Endothelial cell of umbilical vein (primary cell): ENCODE results near the gene CRYL1. TPM values are rescaled to one million over a fixed set of nuclear protein-coding genes. Genes with fewer than 3 reads are reported as not detected.

Source experiments
- BruUV-seq: library from RNA; stranded (reverse); fragments of 400-500 nt; replicated peaks from 2 replicates; lab custom pipeline; 2021; lab: Mats Ljungman, UMichigan
- CTCF ChIA-PET: fragments of 300-600, 350-600 bp; sonication (Branson Sonifier 250); formaldehyde crosslinking; loops from one replicate; lab custom pipeline; 2021; ENCODE audit warnings: antibody characterized with exemption, inconsistent platforms; lab: Charles Lee
- POLR2A ChIA-PET: fragments of 300-600, 350-600 bp; sonication (Branson Sonifier 250); formaldehyde crosslinking; loops from one replicate; lab custom pipeline; 2021; ENCODE audit warnings: antibody characterized with exemption, inconsistent platforms; lab: Charles Lee
- DNase-seq: peaks from one replicate; pipeline ENCODE4 v3.0.0-alpha.2; 2011; ENCODE audit warnings: low read depth, low spot score
- FAIRE-seq: peaks from 2 replicates; lab custom pipeline; 2011; peaks lifted over from hg19 to GRCh38; lab: Jason Lieb, UNC
- H2AFZ ChIP-seq: 2 replicates; pipeline ENCODE4 v1.6.0; 2012; ENCODE audit warnings: low read depth, low read length, control low read depth, inconsistent platforms
- H3K27ac ChIP-seq: 2 replicates; pipeline ENCODE4 v1.5.1; 2011; ENCODE audit warnings: low read depth, mild to moderate bottlenecking, control low read depth, low read length, moderate library complexity; ENCODE audit not compliant: insufficient read depth
- H3K27me3 ChIP-seq, 2 experiments: 2 replicates each; pipeline versions ENCODE4 v1.6.0 to v1.6.1; 2011; ENCODE audit warnings: low read length in 2 of 2, mixed read lengths in 1 of 2; ENCODE audit not compliant: control insufficient read depth in 2 of 2, insufficient read depth in 2 of 2
- H3K36me3 ChIP-seq, 2 experiments: 2 replicates in 1 of 2; 3 replicates in 1 of 2; pipeline ENCODE4 v1.5.1; 2011; ENCODE audit warnings: low read length in 2 of 2, mild to moderate bottlenecking in 1 of 2, moderate library complexity in 1 of 2; ENCODE audit not compliant: control insufficient read depth in 2 of 2, insufficient read depth in 2 of 2; ENCODE audit errors: extremely low read depth in 1 of 2
- H3K4me1 ChIP-seq: 3 replicates; pipeline ENCODE4 v1.5.1; 2011; ENCODE audit warnings: mild to moderate bottlenecking, low read length; ENCODE audit not compliant: control insufficient read depth, insufficient read depth; ENCODE audit errors: extremely low read depth
- H3K4me2 ChIP-seq: 2 replicates; pipeline ENCODE4 v1.6.1; 2011; ENCODE audit warnings: low read length, control low read depth, mixed read lengths; ENCODE audit not compliant: insufficient read depth
- H3K4me3 ChIP-seq, 3 experiments: fragments of 200-600 bp in 1 of 3; sonication (generic), shearing (Covaris generic) in 1 of 3; replicated peaks in 1 of 3; 2 replicates each; pipeline ENCODE4 v1.5.1; 2011 to 2016; ENCODE audit warnings: control low read depth in 3 of 3, low read length in 3 of 3, mild to moderate bottlenecking in 2 of 3, inconsistent platforms in 1 of 3, low read depth in 1 of 3, moderate library complexity in 1 of 3; ENCODE audit not compliant: insufficient read depth in 1 of 3
- H3K79me2 ChIP-seq: 2 replicates; pipeline ENCODE4 v1.6.0; 2012; ENCODE audit warnings: low read length, inconsistent platforms; ENCODE audit not compliant: control insufficient read depth, insufficient read depth
- H3K9ac ChIP-seq: replicated peaks from 2 replicates; pipeline ENCODE3; 2011; ENCODE audit warnings: low read length, control low read depth; ENCODE audit not compliant: insufficient read depth; ENCODE audit errors: extremely low read depth
- H3K9me1 ChIP-seq: replicated peaks from 3 replicates; pipeline ENCODE4 v1.6.0; 2011; ENCODE audit warnings: mild to moderate bottlenecking, low read length; ENCODE audit not compliant: control insufficient read depth, insufficient read depth; ENCODE audit errors: extremely low read depth
- H3K9me3 ChIP-seq: replicated peaks from 2 replicates; pipeline ENCODE4 v1.5.1; 2012; ENCODE audit warnings: low read length, inconsistent platforms; ENCODE audit not compliant: control insufficient read depth, insufficient read depth
- H4K20me1 ChIP-seq: replicated peaks from 2 replicates; pipeline ENCODE3; 2011; ENCODE audit warnings: mild to moderate bottlenecking, low read length; ENCODE audit not compliant: control insufficient read depth, insufficient read depth; ENCODE audit errors: extremely low read depth
- CTCF ChIP-seq, 2 donors: IDR thresholded peaks; 1 replicate in 1 of 2; 2 replicates in 1 of 2; pipeline ENCODE4 v1.5.1; 2011; ENCODE audit warnings: low read length in 2 of 2, mild to moderate bottlenecking in 2 of 2, moderate library complexity in 2 of 2, control low read depth in 1 of 2, inconsistent platforms in 1 of 2, low read depth in 1 of 2; ENCODE audit not compliant: insufficient read depth in 1 of 2; ENCODE audit errors: extremely low read depth in 1 of 2
- EZH2 ChIP-seq: IDR thresholded peaks from 2 replicates; pipeline ENCODE4 v1.6.1; 2012; ENCODE audit warnings: borderline replicate concordance, low read depth, mild to moderate bottlenecking, moderate library complexity, low read length, inconsistent platforms; ENCODE audit not compliant: severe bottlenecking
- FOS ChIP-seq: IDR thresholded peaks from 2 replicates; pipeline ENCODE4 v1.6.1; 2011; ENCODE audit warnings: mild to moderate bottlenecking, low read length, moderate library complexity, borderline replicate concordance; ENCODE audit not compliant: insufficient read depth
- GATA2 ChIP-seq: IDR thresholded peaks from 2 replicates; pipeline ENCODE4 v1.7.0; 2011; ENCODE audit warnings: low read depth, mild to moderate bottlenecking, moderate library complexity, mixed read lengths, low read length; ENCODE audit not compliant: insufficient read length, insufficient read depth
- JUN ChIP-seq: IDR thresholded peaks from 2 replicates; pipeline ENCODE4 v1.6.1; 2011; ENCODE audit warnings: borderline replicate concordance, low read depth; ENCODE audit not compliant: insufficient read length, insufficient read depth
- MAX ChIP-seq: IDR thresholded peaks from 2 replicates; pipeline ENCODE4 v1.6.1; 2011; ENCODE audit not compliant: insufficient read depth, insufficient read length
- MYC ChIP-seq: IDR thresholded peaks from one replicate; pipeline ENCODE4 v1.6.1; 2011; ENCODE audit warnings: mild to moderate bottlenecking, low read depth, low read length
- POLR2A ChIP-seq: IDR thresholded peaks from 2 replicates; pipeline ENCODE4 v1.6.1; 2012; ENCODE audit warnings: low read depth, mild to moderate bottlenecking, control low read depth, low read length
- POLR2AphosphoS5 ChIP-seq: IDR thresholded peaks from 2 replicates; pipeline ENCODE4 v1.6.1; 2012; ENCODE audit warnings: low read depth, mild to moderate bottlenecking, control low read depth, low read length, moderate library complexity; ENCODE audit not compliant: insufficient read depth
- dilution Hi-C: fragments of 300-500 bp; cut with MboI; formaldehyde crosslinking; loops from one replicate; pipeline ENCODE4 v1.15.0; 2019; ENCODE audit warnings: low sequenced_read_pairs; ENCODE audit not compliant: extremely low pct_ligation_motif_present
- intact Hi-C: fragments of 100-400 bp; cut with micrococcal nuclease; formaldehyde crosslinking; loops from one replicate; pipeline ENCODE4 v1.10.0; 2022
- polyA plus RNA-seq, 4 experiments: library from polyadenylated mRNA; depleted of rRNA in 3 of 4; stranded (reverse) in 3 of 4; unstranded in 1 of 4; fragments of >200 nt; gene quantifications; 2 replicates each; pipeline versions ENCODE4 v1.2.1 to v1.2.3, GENCODE V29; 2011 to 2012; ENCODE audit warnings: missing spikeins in 1 of 4
- total RNA-seq: library from RNA; stranded (reverse); gene quantifications from 2 replicates; pipeline ENCODE4 v1.2.3, GENCODE V29; 2021

CRYL1 gene
- total and polyA plus RNA-seq, 2 donors (not counting 3 experiments of a cell fraction or from before 2014, with no cell fraction given), result 13.9 to 39.0 TPM

DNA sequence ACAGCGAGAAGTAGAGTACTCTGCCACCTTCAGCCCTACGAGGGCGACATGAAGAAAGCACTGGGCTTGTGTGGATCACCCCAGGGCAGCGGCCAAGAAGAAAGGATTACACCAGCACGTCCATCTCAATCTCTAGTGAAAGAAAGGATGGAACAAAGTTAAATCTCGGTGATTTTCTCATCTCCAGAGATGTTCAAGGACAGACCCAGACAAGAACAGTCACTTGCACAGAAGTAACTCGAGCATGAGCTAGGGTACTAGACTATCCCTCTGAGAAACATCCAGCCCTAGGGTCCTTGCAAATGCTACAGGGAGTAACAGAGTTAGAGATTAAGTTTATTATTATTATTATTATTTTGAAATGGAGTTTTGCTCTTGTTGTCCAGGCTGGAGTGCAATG, 106.7 kb downstream of the CRYL1 start:
- ChIA-PET POLR2A (no interaction called here), CTCF (no interaction called here)
- Histone ChIP-seq H3K27me3 (peaks cover 14 to 27% of the 10 kb centered on the region in 2 experiments), H3K79me2 (no peaks in the 10 kb centered on the region), H3K9me3 (no peaks in the 10 kb centered on the region), H2AFZ (no peak overlapping the region), H3K4me3 (no peak overlapping the region), H3K9ac (no peak overlapping the region), H3K36me3 (no peaks in the 10 kb centered on the region), H3K4me1 (no peaks in the 10 kb centered on the region), H3K9me1 (no peaks in the 10 kb centered on the region), H3K27ac (no peak overlapping the region), H3K4me2 (no peak overlapping the region), H4K20me1 (no peaks in the 10 kb centered on the region)
- TF ChIP-seq FOS (no peak), JUN (no peak), GATA2 (no peak), MYC (no peak), POLR2AphosphoS5 (no peak), CTCF (IDR thresholded peaks at IDR 0.05; ENCODE audit: extremely low read depth in 1 of 2, insufficient read depth in 1 of 2, low read depth in 1 of 2, low read length in 2 of 2) (no peak), MAX (no peak), EZH2 (no peak), POLR2A (no peak)
- dilution Hi-C loops (no loop called here), intact Hi-C loops (no loop called here)
- BruUV-seq, result no TSS peak
- FAIRE-seq, result no peak
- DNase-seq, result no peak
